ENCODE data around the gene RELN. TPM values are rescaled to one million over a fixed set of nuclear protein-coding genes. Genes with fewer than 3 reads are reported as not detected.

RELN gene
- total RNA-seq, 1 experiment from 2014 or later, result 0.10 TPM

GRCh38 chr7:103952408-103952807 is 37.0 kb downstream of the RELN start:
- H3K4me1 ChIP-seq (ENCODE audit: control insufficient read depth, insufficient read depth, low read length), result no peaks in the 10 kb centered on the region
- TF ChIP-seq CTCF (IDR thresholded peaks at IDR 0.05) (no peak), TCF7L2 (IDR thresholded peaks at IDR 0.05; ENCODE audit: low read depth, low read length) (no peak), SIN3A (IDR thresholded peaks at IDR 0.05; ENCODE audit: borderline replicate concordance, insufficient read depth, low read depth, low read length) (no peak), POLR2AphosphoS5 (IDR thresholded peaks at IDR 0.05; ENCODE audit: low read depth, low read length) (no peak)
- TF ChIP-seq, protein P1, sequence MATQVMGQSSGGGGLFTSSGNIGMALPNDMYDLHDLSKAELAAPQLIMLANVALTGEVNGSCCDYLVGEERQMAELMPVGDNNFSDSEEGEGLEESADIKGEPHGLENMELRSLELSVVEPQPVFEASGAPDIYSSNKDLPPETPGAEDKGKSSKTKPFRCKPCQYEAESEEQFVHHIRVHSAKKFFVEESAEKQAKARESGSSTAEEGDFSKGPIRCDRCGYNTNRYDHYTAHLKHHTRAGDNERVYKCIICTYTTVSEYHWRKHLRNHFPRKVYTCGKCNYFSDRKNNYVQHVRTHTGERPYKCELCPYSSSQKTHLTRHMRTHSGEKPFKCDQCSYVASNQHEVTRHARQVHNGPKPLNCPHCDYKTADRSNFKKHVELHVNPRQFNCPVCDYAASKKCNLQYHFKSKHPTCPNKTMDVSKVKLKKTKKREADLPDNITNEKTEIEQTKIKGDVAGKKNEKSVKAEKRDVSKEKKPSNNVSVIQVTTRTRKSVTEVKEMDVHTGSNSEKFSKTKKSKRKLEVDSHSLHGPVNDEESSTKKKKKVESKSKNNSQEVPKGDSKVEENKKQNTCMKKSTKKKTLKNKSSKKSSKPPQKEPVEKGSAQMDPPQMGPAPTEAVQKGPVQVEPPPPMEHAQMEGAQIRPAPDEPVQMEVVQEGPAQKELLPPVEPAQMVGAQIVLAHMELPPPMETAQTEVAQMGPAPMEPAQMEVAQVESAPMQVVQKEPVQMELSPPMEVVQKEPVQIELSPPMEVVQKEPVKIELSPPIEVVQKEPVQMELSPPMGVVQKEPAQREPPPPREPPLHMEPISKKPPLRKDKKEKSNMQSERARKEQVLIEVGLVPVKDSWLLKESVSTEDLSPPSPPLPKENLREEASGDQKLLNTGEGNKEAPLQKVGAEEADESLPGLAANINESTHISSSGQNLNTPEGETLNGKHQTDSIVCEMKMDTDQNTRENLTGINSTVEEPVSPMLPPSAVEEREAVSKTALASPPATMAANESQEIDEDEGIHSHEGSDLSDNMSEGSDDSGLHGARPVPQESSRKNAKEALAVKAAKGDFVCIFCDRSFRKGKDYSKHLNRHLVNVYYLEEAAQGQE (IDR thresholded peaks at IDR 0.05; ENCODE audit: insufficient read depth in 1 of 2, low read depth in 2 of 2, low read length in 1 of 2), result no peak
- no peak overlapping the region for H3K4me3 ChIP-seq (ENCODE audit: low read depth in 2 of 2, low read length in 2 of 2)
- DNase-seq (ENCODE audit: low read depth, low spot score), result no peak
- H3K36me3 ChIP-seq (ENCODE audit: control insufficient read depth, insufficient read depth, low read length), result no peaks in the 10 kb centered on the region
- no peaks in the 10 kb centered on the region for H3K9me3 ChIP-seq (ENCODE audit: control insufficient read depth, insufficient read depth, low read depth, low read length)
- no peak overlapping the region for H3K27ac ChIP-seq (ENCODE audit: low read length)
- peaks cover 7% of the 10 kb centered on the region for H3K27me3 ChIP-seq (ENCODE audit: control insufficient read depth, insufficient read depth, low read length)
- ChIA-PET CTCF (no interaction called here), POLR2A (interaction anchor here (0.6 kb wide), 1 partner anchor 53 kb away, joined by 3 read pairs; no protein-coding TSS in a partner anchor)
- intact Hi-C loops (cut with micrococcal nuclease; ENCODE audit: unreplicated experiment) (no loop called here), in situ Hi-C loops (cut with HindIII; ENCODE audit: low pct_unique_long_range_greater_than_20kb, low sequenced_read_pairs) (no loop called here)
- no TSS peak for BruUV-seq (replicated peaks)
- no peak for ATAC-seq

- no peak for ATAC-seq
- ChIA-PET POLR2A (no interaction called here), CTCF (no interaction called here)
- BruUV-seq (replicated peaks), result no TSS peak
- no peaks in the 10 kb centered on the region for H3K4me1 ChIP-seq (ENCODE audit: control insufficient read depth, insufficient read depth, low read length)
- no peak for DNase-seq (ENCODE audit: low read depth, low spot score)
- peaks cover 7% of the 10 kb centered on the region for H3K27me3 ChIP-seq (ENCODE audit: control insufficient read depth, insufficient read depth, low read length)
- H3K9me3 ChIP-seq (ENCODE audit: control insufficient read depth, insufficient read depth, low read depth, low read length), result no peaks in the 10 kb centered on the region
- H3K4me3 ChIP-seq (ENCODE audit: low read depth in 2 of 2, low read length in 2 of 2), result no peak overlapping the region
- intact Hi-C loops (cut with micrococcal nuclease; ENCODE audit: unreplicated experiment), result no loop called here
- in situ Hi-C loops (cut with HindIII; ENCODE audit: low pct_unique_long_range_greater_than_20kb, low sequenced_read_pairs), result no loop called here
- TF ChIP-seq CTCF (IDR thresholded peaks at IDR 0.05), result no peak
- no peak for TF ChIP-seq POLR2AphosphoS5 (IDR thresholded peaks at IDR 0.05; ENCODE audit: low read depth, low read length)
- TF ChIP-seq SIN3A (IDR thresholded peaks at IDR 0.05; ENCODE audit: borderline replicate concordance, insufficient read depth, low read depth, low read length), result no peak
- TF ChIP-seq TCF7L2 (IDR thresholded peaks at IDR 0.05; ENCODE audit: low read depth, low read length), result no peak
- TF ChIP-seq, protein P1 (IDR thresholded peaks at IDR 0.05; ENCODE audit: insufficient read depth in 1 of 2, low read depth in 2 of 2, low read length in 1 of 2), result no peak
- no peak overlapping the region for H3K27ac ChIP-seq (ENCODE audit: low read length)
- no peaks in the 10 kb centered on the region for H3K36me3 ChIP-seq (ENCODE audit: control insufficient read depth, insufficient read depth, low read length)
Observed at GRCh38 chr7:103951311-103951710, 38.1 kb downstream of the RELN start.

Measured in Panc1 (cell line).